Measurements from ENCODE around the gene CARD18. TPM values are rescaled to one million over a fixed set of nuclear protein-coding genes. Genes with fewer than 3 reads are reported as not detected.

CARD18 gene
- total and polyA plus RNA-seq, 2 experiments from 2014 or later, result not detected

DNA sequence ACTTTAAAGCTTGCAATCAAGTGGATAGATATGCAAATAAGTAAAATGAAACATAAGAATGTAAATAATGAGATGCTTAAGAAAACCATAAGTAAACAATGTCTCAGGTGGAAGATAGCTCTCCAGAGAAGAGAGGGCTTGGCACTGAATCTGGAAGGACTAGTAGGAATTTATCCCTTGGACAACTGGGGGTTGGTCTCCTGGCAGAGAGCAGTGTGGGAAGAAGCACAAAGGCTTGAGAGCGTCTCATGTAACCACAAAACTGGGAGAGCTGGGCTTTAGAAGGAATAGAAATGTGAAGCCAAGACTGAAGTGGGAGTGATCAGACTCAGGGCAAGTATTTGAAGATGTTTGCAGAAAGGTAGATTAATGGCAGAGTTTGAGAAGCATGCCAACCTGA is 31.3 kb downstream of the CARD18 start:
- H3K27me3 ChIP-seq (ENCODE audit: insufficient read depth), result no peaks in the 10 kb centered on the region
- DNase-seq (ENCODE audit: low spot score) (no peak), ATAC-seq (no peak)
- H3K4me1 Mint-ChIP-seq, result peaks cover 15% of the 10 kb centered on the region
- H3K27ac Mint-ChIP-seq, result no peak overlapping the region
- H3K4me2 ChIP-seq, result no peak overlapping the region
- H3F3A ChIP-seq (replicated peaks; ENCODE audit: low read depth), result no peaks in the 10 kb centered on the region
- H3K36me3 ChIP-seq (ENCODE audit: insufficient read depth), result peaks cover 5% of the 10 kb centered on the region; the same call in 1 of the 2 replicates
- H3K4me3 ChIP-seq, result no peak overlapping the region
- no peaks in the 10 kb centered on the region for H3K27me3 Mint-ChIP-seq (ENCODE audit: insufficient read depth, low read depth, poor library complexity)
- no peaks in the 10 kb centered on the region for H3K79me2 ChIP-seq (replicated peaks; ENCODE audit: insufficient read depth)
- H3K36me3 Mint-ChIP-seq (ENCODE audit: low read depth), result peaks cover 18% of the 10 kb centered on the region
- peaks cover 17% of the 10 kb centered on the region for H3K9me3 Mint-ChIP-seq
- H3K9me2 ChIP-seq (ENCODE audit: insufficient read depth), result peaks cover 9% of the 10 kb centered on the region
- TF ChIP-seq, protein P1, sequence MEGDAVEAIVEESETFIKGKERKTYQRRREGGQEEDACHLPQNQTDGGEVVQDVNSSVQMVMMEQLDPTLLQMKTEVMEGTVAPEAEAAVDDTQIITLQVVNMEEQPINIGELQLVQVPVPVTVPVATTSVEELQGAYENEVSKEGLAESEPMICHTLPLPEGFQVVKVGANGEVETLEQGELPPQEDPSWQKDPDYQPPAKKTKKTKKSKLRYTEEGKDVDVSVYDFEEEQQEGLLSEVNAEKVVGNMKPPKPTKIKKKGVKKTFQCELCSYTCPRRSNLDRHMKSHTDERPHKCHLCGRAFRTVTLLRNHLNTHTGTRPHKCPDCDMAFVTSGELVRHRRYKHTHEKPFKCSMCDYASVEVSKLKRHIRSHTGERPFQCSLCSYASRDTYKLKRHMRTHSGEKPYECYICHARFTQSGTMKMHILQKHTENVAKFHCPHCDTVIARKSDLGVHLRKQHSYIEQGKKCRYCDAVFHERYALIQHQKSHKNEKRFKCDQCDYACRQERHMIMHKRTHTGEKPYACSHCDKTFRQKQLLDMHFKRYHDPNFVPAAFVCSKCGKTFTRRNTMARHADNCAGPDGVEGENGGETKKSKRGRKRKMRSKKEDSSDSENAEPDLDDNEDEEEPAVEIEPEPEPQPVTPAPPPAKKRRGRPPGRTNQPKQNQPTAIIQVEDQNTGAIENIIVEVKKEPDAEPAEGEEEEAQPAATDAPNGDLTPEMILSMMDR (conservative IDR thresholded peaks at IDR 0.05; ENCODE audit: low read depth in 2 of 2), result no peak
- TF ChIP-seq EZH2phosphoT487 (IDR thresholded peaks at IDR 0.05; ENCODE audit: unreplicated experiment) (no peak), ZNF331 (CRISPR knock-in tag; IDR thresholded peaks at IDR 0.05; ENCODE audit: low read depth) (no peak), JUNB (IDR thresholded peaks at IDR 0.05; ENCODE audit: unreplicated experiment) (no peak), CREB1 (CRISPR knock-in tag; IDR thresholded peaks at IDR 0.05; ENCODE audit: low read depth) (no peak), NANOG (IDR thresholded peaks at IDR 0.05; ENCODE audit: borderline replicate concordance) (no peak), STAT1 (IDR thresholded peaks at IDR 0.05; ENCODE audit: unreplicated experiment) (no peak), ZNF114 (CRISPR knock-in tag; IDR thresholded peaks at IDR 0.05) (no peak), EZH2 (IDR thresholded peaks at IDR 0.05; ENCODE audit: low read depth, unreplicated experiment) (no peak), POLR2AphosphoS5 (IDR thresholded peaks at IDR 0.05; ENCODE audit: low read depth) (no peak)
- TF ChIP-seq, protein P2, sequence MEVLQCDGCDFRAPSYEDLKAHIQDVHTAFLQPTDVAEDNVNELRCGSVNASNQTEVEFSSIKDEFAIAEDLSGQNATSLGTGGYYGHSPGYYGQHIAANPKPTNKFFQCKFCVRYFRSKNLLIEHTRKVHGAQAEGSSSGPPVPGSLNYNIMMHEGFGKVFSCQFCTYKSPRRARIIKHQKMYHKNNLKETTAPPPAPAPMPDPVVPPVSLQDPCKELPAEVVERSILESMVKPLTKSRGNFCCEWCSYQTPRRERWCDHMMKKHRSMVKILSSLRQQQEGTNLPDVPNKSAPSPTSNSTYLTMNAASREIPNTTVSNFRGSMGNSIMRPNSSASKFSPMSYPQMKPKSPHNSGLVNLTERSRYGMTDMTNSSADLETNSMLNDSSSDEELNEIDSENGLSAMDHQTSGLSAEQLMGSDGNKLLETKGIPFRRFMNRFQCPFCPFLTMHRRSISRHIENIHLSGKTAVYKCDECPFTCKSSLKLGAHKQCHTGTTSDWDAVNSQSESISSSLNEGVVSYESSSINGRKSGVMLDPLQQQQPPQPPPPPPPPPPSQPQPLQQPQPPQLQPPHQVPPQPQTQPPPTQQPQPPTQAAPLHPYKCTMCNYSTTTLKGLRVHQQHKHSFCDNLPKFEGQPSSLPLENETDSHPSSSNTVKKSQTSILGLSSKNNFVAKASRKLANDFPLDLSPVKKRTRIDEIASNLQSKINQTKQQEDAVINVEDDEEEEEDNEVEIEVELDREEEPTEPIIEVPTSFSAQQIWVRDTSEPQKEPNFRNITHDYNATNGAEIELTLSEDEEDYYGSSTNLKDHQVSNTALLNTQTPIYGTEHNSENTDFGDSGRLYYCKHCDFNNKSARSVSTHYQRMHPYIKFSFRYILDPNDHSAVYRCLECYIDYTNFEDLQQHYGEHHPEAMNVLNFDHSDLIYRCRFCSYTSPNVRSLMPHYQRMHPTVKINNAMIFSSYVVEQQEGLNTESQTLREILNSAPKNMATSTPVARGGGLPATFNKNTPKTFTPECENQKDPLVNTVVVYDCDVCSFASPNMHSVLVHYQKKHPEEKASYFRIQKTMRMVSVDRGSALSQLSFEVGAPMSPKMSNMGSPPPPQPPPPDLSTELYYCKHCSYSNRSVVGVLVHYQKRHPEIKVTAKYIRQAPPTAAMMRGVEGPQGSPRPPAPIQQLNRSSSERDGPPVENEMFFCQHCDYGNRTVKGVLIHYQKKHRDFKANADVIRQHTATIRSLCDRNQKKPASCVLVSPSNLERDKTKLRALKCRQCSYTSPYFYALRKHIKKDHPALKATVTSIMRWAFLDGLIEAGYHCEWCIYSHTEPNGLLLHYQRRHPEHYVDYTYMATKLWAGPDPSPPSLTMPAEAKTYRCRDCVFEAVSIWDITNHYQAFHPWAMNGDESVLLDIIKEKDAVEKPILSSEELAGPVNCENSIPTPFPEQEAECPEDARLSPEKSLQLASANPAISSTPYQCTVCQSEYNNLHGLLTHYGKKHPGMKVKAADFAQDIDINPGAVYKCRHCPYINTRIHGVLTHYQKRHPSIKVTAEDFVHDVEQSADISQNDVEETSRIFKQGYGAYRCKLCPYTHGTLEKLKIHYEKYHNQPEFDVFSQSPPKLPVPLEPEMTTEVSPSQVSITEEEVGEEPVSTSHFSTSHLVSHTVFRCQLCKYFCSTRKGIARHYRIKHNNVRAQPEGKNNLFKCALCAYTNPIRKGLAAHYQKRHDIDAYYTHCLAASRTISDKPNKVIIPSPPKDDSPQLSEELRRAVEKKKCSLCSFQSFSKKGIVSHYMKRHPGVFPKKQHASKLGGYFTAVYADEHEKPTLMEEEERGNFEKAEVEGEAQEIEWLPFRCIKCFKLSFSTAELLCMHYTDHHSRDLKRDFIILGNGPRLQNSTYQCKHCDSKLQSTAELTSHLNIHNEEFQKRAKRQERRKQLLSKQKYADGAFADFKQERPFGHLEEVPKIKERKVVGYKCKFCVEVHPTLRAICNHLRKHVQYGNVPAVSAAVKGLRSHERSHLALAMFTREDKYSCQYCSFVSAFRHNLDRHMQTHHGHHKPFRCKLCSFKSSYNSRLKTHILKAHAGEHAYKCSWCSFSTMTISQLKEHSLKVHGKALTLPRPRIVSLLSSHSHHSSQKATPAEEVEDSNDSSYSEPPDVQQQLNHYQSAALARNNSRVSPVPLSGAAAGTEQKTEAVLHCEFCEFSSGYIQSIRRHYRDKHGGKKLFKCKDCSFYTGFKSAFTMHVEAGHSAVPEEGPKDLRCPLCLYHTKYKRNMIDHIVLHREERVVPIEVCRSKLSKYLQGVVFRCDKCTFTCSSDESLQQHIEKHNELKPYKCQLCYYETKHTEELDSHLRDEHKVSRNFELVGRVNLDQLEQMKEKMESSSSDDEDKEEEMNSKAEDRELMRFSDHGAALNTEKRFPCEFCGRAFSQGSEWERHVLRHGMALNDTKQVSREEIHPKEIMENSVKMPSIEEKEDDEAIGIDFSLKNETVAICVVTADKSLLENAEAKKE (CRISPR knock-in tag; IDR thresholded peaks at IDR 0.05), result no peak
- TF ChIP-seq, protein P3, sequence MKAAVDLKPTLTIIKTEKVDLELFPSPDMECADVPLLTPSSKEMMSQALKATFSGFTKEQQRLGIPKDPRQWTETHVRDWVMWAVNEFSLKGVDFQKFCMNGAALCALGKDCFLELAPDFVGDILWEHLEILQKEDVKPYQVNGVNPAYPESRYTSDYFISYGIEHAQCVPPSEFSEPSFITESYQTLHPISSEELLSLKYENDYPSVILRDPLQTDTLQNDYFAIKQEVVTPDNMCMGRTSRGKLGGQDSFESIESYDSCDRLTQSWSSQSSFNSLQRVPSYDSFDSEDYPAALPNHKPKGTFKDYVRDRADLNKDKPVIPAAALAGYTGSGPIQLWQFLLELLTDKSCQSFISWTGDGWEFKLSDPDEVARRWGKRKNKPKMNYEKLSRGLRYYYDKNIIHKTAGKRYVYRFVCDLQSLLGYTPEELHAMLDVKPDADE (IDR thresholded peaks at IDR 0.05), result no peak
- TF ChIP-seq, protein P4, sequence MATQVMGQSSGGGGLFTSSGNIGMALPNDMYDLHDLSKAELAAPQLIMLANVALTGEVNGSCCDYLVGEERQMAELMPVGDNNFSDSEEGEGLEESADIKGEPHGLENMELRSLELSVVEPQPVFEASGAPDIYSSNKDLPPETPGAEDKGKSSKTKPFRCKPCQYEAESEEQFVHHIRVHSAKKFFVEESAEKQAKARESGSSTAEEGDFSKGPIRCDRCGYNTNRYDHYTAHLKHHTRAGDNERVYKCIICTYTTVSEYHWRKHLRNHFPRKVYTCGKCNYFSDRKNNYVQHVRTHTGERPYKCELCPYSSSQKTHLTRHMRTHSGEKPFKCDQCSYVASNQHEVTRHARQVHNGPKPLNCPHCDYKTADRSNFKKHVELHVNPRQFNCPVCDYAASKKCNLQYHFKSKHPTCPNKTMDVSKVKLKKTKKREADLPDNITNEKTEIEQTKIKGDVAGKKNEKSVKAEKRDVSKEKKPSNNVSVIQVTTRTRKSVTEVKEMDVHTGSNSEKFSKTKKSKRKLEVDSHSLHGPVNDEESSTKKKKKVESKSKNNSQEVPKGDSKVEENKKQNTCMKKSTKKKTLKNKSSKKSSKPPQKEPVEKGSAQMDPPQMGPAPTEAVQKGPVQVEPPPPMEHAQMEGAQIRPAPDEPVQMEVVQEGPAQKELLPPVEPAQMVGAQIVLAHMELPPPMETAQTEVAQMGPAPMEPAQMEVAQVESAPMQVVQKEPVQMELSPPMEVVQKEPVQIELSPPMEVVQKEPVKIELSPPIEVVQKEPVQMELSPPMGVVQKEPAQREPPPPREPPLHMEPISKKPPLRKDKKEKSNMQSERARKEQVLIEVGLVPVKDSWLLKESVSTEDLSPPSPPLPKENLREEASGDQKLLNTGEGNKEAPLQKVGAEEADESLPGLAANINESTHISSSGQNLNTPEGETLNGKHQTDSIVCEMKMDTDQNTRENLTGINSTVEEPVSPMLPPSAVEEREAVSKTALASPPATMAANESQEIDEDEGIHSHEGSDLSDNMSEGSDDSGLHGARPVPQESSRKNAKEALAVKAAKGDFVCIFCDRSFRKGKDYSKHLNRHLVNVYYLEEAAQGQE (IDR thresholded peaks at IDR 0.05; ENCODE audit: unreplicated experiment), result no peak
- H3K27ac ChIP-seq (ENCODE audit: low read depth), result no peak overlapping the region
- no peak overlapping the region for H3K4me3 Mint-ChIP-seq
- no peak overlapping the region for H2AFZ ChIP-seq
- no peaks in the 10 kb centered on the region for H4K20me1 ChIP-seq (replicated peaks; ENCODE audit: insufficient read depth)
- peaks cover 8% of the 10 kb centered on the region; the same call in 1 of the 2 replicates for H3K4me1 ChIP-seq (ENCODE audit: insufficient read depth)

Data from GM23338 (cell line).